Activated naive CD4-positive, alpha-beta T cell treated with anti-CD3 and anti-CD28 coated beads, Interleukin-2, amount 50 U/mL, for 72 hours (primary cell): Measurements from ENCODE around the gene PNCK. TPM values are rescaled to one million over a fixed set of nuclear protein-coding genes. Genes with fewer than 3 reads are reported as not detected.
"Not testable (repeated sequence)": the region's sequence is repeated elsewhere in the genome, so short reads cannot be mapped to it uniquely, and the experiment has no call there.

Source experiments
- ATAC-seq, 2 donors: fragments of 150-1000 bp; cut with Tn5 transposase; 2 replicates each; pipeline ENCODE4 v1.10.0; 2021; ENCODE audit warnings: mild to moderate bottlenecking in 2 of 2, moderate library complexity in 2 of 2
- DNase-seq, 2 donors: peaks; one replicate each; pipeline ENCODE4 v3.0.0; 2021 to 2022; ENCODE audit warnings: low spot score in 2 of 2
- H3K27ac Mint-ChIP-seq, 2 donors: one replicate each; pipeline ENCODE4 v1.8.0; 2022; ENCODE audit warnings: mild to moderate bottlenecking in 2 of 2, mixed read lengths in 2 of 2
- H3K36me3 Mint-ChIP-seq, 2 donors: one replicate each; pipeline ENCODE4 v1.8.0; 2022; ENCODE audit warnings: mixed read lengths in 2 of 2
- H3K9me3 Mint-ChIP-seq, 2 donors: one replicate each; pipeline ENCODE4 v1.8.0; 2022; ENCODE audit warnings: mixed read lengths in 2 of 2
- total RNA-seq, 2 donors: library from RNA; stranded (reverse); gene quantifications; one replicate each; pipeline ENCODE4 v1.2.3, GENCODE V29; 2022

Gene PNCK
- total RNA-seq, 2 donors from 2014 or later, result 1.0 to 2.9 TPM

GRCh38 chrX:153701706-153702105 lies 28.1 kb upstream of the PNCK start:
- no peak for ATAC-seq
- H3K27ac Mint-ChIP-seq, result no peak overlapping the region
- no peaks in the 10 kb centered on the region for H3K36me3 Mint-ChIP-seq
- DNase-seq, result no peak
- no peaks in the 10 kb centered on the region for H3K9me3 Mint-ChIP-seq

- DNase-seq (no peak), ATAC-seq (no peak)
- no peaks in the 10 kb centered on the region for H3K36me3 Mint-ChIP-seq
- H3K9me3 Mint-ChIP-seq, result no peaks in the 10 kb centered on the region
- H3K27ac Mint-ChIP-seq, result no peak overlapping the region
Observed at GRCh38 chrX:153700967-153701366, 27.4 kb upstream of the PNCK start.

GRCh38 chrX:153700376-153700945 lies 26.8 kb upstream of the PNCK start:
- H3K36me3 Mint-ChIP-seq, result no peaks in the 10 kb centered on the region
- no peak for DNase-seq
- H3K27ac Mint-ChIP-seq, result peak overlapping the region in 1 of 2 donors; percentile 29
- no peak for ATAC-seq
- no peaks in the 10 kb centered on the region for H3K9me3 Mint-ChIP-seq

- not testable (repeated sequence) for H3K27ac Mint-ChIP-seq, H3K9me3 Mint-ChIP-seq, ATAC-seq, H3K36me3 Mint-ChIP-seq, DNase-seq
Observed at GRCh38 chrX:153699784-153700371, 26.3 kb upstream of the PNCK start.

GRCh38 chrX:153699210-153699783 lies 25.7 kb upstream of the PNCK start:
- not testable (repeated sequence) for H3K9me3 Mint-ChIP-seq, ATAC-seq, DNase-seq, H3K27ac Mint-ChIP-seq, H3K36me3 Mint-ChIP-seq

GRCh38 chrX:153697924-153698865 lies 24.6 kb upstream of the PNCK start:
- ATAC-seq (no peak), DNase-seq (no peak)
- Mint-ChIP-seq H3K9me3 (no peaks in the 10 kb centered on the region), H3K36me3 (no peaks in the 10 kb centered on the region), H3K27ac (peak overlapping the region in 1 of 2 donors; percentile 11)

GRCh38 chrX:153696986-153697722 lies 23.5 kb upstream of the PNCK start:
- H3K36me3 Mint-ChIP-seq, ATAC-seq: not testable (repeated sequence)
- H3K27ac Mint-ChIP-seq, result peak overlapping the region in 1 of 2 donors; percentile 79

GRCh38 chrX:153696538-153696937 lies 22.9 kb upstream of the PNCK start:
- H3K27ac Mint-ChIP-seq, H3K36me3 Mint-ChIP-seq, H3K9me3 Mint-ChIP-seq, ATAC-seq, DNase-seq: not testable (repeated sequence)

More at GRCh38 chrX:153696986-153697722, 23.5 kb upstream of the PNCK start:
- DNase-seq, H3K9me3 Mint-ChIP-seq: not testable (repeated sequence)

GRCh38 chrX:153696100-153696499 lies 22.5 kb upstream of the PNCK start:
- no peak for ATAC-seq
- Mint-ChIP-seq H3K36me3 (no peaks in the 10 kb centered on the region), H3K27ac (no peak overlapping the region), H3K9me3 (no peaks in the 10 kb centered on the region)
- no peak for DNase-seq

GRCh38 chrX:153694687-153695270 lies 21.2 kb upstream of the PNCK start:
- DNase-seq (no peak), ATAC-seq (no peak)
- H3K9me3 Mint-ChIP-seq, result no peaks in the 10 kb centered on the region
- no peak overlapping the region for H3K27ac Mint-ChIP-seq
- no peaks in the 10 kb centered on the region for H3K36me3 Mint-ChIP-seq

- ATAC-seq, H3K36me3 Mint-ChIP-seq, H3K9me3 Mint-ChIP-seq, H3K27ac Mint-ChIP-seq, DNase-seq: not testable (repeated sequence)
Observed at GRCh38 chrX:153694256-153694655, 20.6 kb upstream of the PNCK start.

- no peaks in the 10 kb centered on the region for H3K9me3 Mint-ChIP-seq
- no peaks in the 10 kb centered on the region for H3K36me3 Mint-ChIP-seq
- H3K27ac Mint-ChIP-seq, result no peak overlapping the region
- DNase-seq (no peak), ATAC-seq (no peak)
Observed at GRCh38 chrX:153693216-153694086, 19.8 kb upstream of the PNCK start.

GRCh38 chrX:153692611-153693156 lies 19.1 kb upstream of the PNCK start:
- Mint-ChIP-seq H3K9me3 (no peaks in the 10 kb centered on the region), H3K36me3 (no peaks in the 10 kb centered on the region), H3K27ac (no peak overlapping the region)
- no peak for ATAC-seq
- no peak for DNase-seq

- Mint-ChIP-seq H3K36me3 (no peaks in the 10 kb centered on the region), H3K27ac (no peak overlapping the region), H3K9me3 (no peaks in the 10 kb centered on the region)
- ATAC-seq (no peak), DNase-seq (no peak)
Observed at GRCh38 chrX:153692003-153692402, 18.4 kb upstream of the PNCK start.
